Measurements from ENCODE around the gene POLN.
"Not testable (repeated sequence)": the region's sequence is repeated elsewhere in the genome, so short reads cannot be mapped to it uniquely, and the experiment has no call there.

Gene POLN

GRCh38 chr4:2219233-2219760 lies 22.6 kb downstream of the POLN start:
- DNase-seq (ENCODE audit: low read depth): no peak

- DNase-seq (ENCODE audit: low read depth): no peak
Observed at GRCh38 chr4:2218436-2218835, 23.5 kb downstream of the POLN start.

GRCh38 chr4:2217726-2218125 lies 24.2 kb downstream of the POLN start:
- no peak for DNase-seq (ENCODE audit: low read depth)

- no peak for DNase-seq (ENCODE audit: low read depth)
Observed at GRCh38 chr4:2212831-2213230, 29.1 kb downstream of the POLN start.

- not testable (repeated sequence) for DNase-seq (ENCODE audit: low read depth)
Observed at GRCh38 chr4:2202789-2203188, 39.1 kb downstream of the POLN start.

- no peak for DNase-seq (ENCODE audit: low read depth)
Observed at GRCh38 chr4:2194496-2194895, 47.4 kb downstream of the POLN start.

GRCh38 chr4:2193326-2193725 lies 48.6 kb downstream of the POLN start:
- DNase-seq (ENCODE audit: low read depth): no peak

GRCh38 chr4:2186865-2187172 lies 55.1 kb downstream of the POLN start:
- no peak for DNase-seq (ENCODE audit: low read depth)

GRCh38 chr4:2186133-2186864 lies 55.6 kb downstream of the POLN start:
- no peak for DNase-seq (ENCODE audit: low read depth)

- no peak for DNase-seq (ENCODE audit: low read depth)
Observed at GRCh38 chr4:2183394-2183793, 58.5 kb downstream of the POLN start.

- DNase-seq (ENCODE audit: low read depth): no peak
Observed at GRCh38 chr4:2182994-2183393, 58.9 kb downstream of the POLN start.

- no peak for DNase-seq (ENCODE audit: low read depth)
Observed at GRCh38 chr4:2180410-2180809, 61.5 kb downstream of the POLN start.

GRCh38 chr4:2179717-2180116 lies 62.2 kb downstream of the POLN start:
- no peak for DNase-seq (ENCODE audit: low read depth)

- DNase-seq (ENCODE audit: low read depth): no peak
Observed at GRCh38 chr4:2178986-2179385, 62.9 kb downstream of the POLN start.

GRCh38 chr4:2177443-2178093 lies 64.4 kb downstream of the POLN start:
- DNase-seq (ENCODE audit: low read depth): no peak

GRCh38 chr4:2175990-2176698 lies 65.8 kb downstream of the POLN start:
- no peak for DNase-seq (ENCODE audit: low read depth)

- DNase-seq (ENCODE audit: low read depth): no peak
Observed at GRCh38 chr4:2174061-2174460, 67.9 kb downstream of the POLN start.

GRCh38 chr4:2172627-2173231 lies 69.2 kb downstream of the POLN start:
- no peak for DNase-seq (ENCODE audit: low read depth)

GRCh38 chr4:2172161-2172560 lies 69.8 kb downstream of the POLN start:
- DNase-seq (ENCODE audit: low read depth): no peak

- DNase-seq (ENCODE audit: low read depth): no peak
Observed at GRCh38 chr4:2168469-2169319, 73.2 kb downstream of the POLN start.

- DNase-seq (ENCODE audit: low read depth): no peak
Observed at GRCh38 chr4:2166253-2166652, 75.7 kb downstream of the POLN start.

GRCh38 chr4:2165391-2165790 lies 76.5 kb downstream of the POLN start:
- DNase-seq (ENCODE audit: low read depth): no peak
